ENCODE results near the gene VENTX. TPM values are rescaled to one million over a fixed set of nuclear protein-coding genes. Genes with fewer than 3 reads are reported as not detected.

Gene VENTX
- total and polyA plus RNA-seq, 2 of the 4 experiments (the other 2 are of a cell fraction) = not detected

DNA sequence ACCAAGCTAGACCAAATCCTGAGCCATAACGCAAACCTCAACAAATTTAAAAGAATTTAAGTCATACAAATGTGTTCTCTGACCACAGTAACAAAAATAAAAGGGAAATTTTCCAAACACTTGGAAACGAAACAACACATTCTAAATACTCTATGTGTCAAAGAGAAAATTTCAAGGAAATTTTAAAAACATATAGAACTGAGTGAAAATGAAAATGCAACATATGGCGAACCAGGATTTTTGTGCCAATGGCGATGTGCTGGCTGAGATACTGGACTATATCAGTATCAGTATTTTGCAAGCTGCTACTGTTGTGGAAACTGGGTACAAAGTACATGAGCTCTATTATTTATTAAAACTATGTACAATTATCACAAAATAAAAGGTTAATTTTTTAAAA is 43.5 kb upstream of the VENTX start:
- intact Hi-C loops (cut with micrococcal nuclease) = no loop called here
- in situ Hi-C loops (cut with MboI; ENCODE audit: low sequenced_read_pairs) = no loop called here
- Histone ChIP-seq H2BK20ac (ENCODE audit: low read depth, low read length) (no peak overlapping the region), H3K18ac (ENCODE audit: low read depth, low read length) (no peak overlapping the region), H2AK5ac (ENCODE audit: low read depth, low read length) (no peak overlapping the region), H3K9me1 (ENCODE audit: insufficient read depth, low read length) (no peaks in the 10 kb centered on the region), H4K5ac (ENCODE audit: low read depth, low read length) (no peak overlapping the region), H3K9me3 (ENCODE audit: control insufficient read depth, insufficient read depth, low read length) (peaks cover 4% of the 10 kb centered on the region; the same call in 1 of the 2 replicates), H3K4ac (ENCODE audit: low read depth, low read length) (no peak overlapping the region), H2AFZ (replicated peaks; ENCODE audit: low read length, poor library complexity) (no peak overlapping the region), H3K27me3 (ENCODE audit: control insufficient read depth, insufficient read depth, low read length) (no peaks in the 10 kb centered on the region), H2BK5ac (ENCODE audit: low read depth, low read length, poor library complexity, severe bottlenecking) (no peak overlapping the region), H4K8ac (ENCODE audit: low read depth in 2 of 2, low read length in 2 of 2) (no peak overlapping the region), H2BK15ac (ENCODE audit: low read depth, low read length) (no peak overlapping the region), H3K4me2 (ENCODE audit: low read depth, low read length) (no peak overlapping the region), H3K79me1 (ENCODE audit: low read depth in 1 of 2, low read length in 2 of 2) (no peaks in the 10 kb centered on the region), H3K4me3 (ENCODE audit: insufficient read depth, low read depth, low read length) (no peak overlapping the region), H3K9ac (ENCODE audit: low read depth, low read length) (no peak overlapping the region), H3K4me1 (ENCODE audit: control insufficient read depth, insufficient read depth, low read length) (no peaks in the 10 kb centered on the region), H3K36me3 (ENCODE audit: control insufficient read depth, insufficient read depth, low read length) (no peaks in the 10 kb centered on the region), H4K20me1 (ENCODE audit: insufficient read depth, low read length) (no peaks in the 10 kb centered on the region), H3K14ac (replicated peaks; ENCODE audit: low read depth, low read length) (no peak overlapping the region), H2AK9ac (replicated peaks; ENCODE audit: low read depth, low read length, poor library complexity) (no peak overlapping the region), H2BK120ac (ENCODE audit: low read depth, low read length) (no peak overlapping the region), H3K56ac (ENCODE audit: extremely low read depth, insufficient read depth, low read length) (no peak overlapping the region), H3K23ac (ENCODE audit: low read depth, low read length) (no peak overlapping the region), H3K27ac (ENCODE audit: insufficient read depth, low read length) (no peak overlapping the region), H4K91ac (ENCODE audit: insufficient read depth, low read depth, low read length) (no peak overlapping the region)
- ChIA-PET POLR2A (ENCODE audit: unreplicated experiment) (no interaction called here), CTCF (no interaction called here)
- no peak for ATAC-seq (ENCODE audit: low read depth)
- WGBS, 2 experiments (ENCODE audit: extremely low coverage in 2 of 2, insufficient read length in 1 of 2) = no CpG with 5 or more reads among the region's 4 CpGs
- BruUV-seq (replicated peaks) = no TSS peak
- dilution Hi-C loops (cut with HindIII; ENCODE audit: low sequenced_read_pairs, unreplicated experiment) = no loop called here
- TF ChIP-seq ELK1 (IDR thresholded peaks at IDR 0.05; ENCODE audit: borderline replicate concordance, low read depth, low read length) (no peak), RAD21 (IDR thresholded peaks at IDR 0.05; ENCODE audit: low read length) (no peak), RCOR1 (IDR thresholded peaks at IDR 0.05; ENCODE audit: insufficient replicate concordance, low read length) (no peak), USF2 (IDR thresholded peaks at IDR 0.05; ENCODE audit: low read depth, low read length) (no peak), POLR2A (IDR thresholded peaks at IDR 0.05; ENCODE audit: low read depth, low read length) (no peak), RFX5 (IDR thresholded peaks at IDR 0.05; ENCODE audit: low read depth, low read length) (no peak), MAZ (IDR thresholded peaks at IDR 0.05; ENCODE audit: borderline replicate concordance, low read depth, low read length) (no peak), MAFK (IDR thresholded peaks at IDR 0.05; ENCODE audit: low read depth, low read length) (no peak), NFE2L2 (IDR thresholded peaks at IDR 0.05; ENCODE audit: low read depth, low read length) (no peak), SMC3 (IDR thresholded peaks at IDR 0.05; ENCODE audit: low read depth, low read length) (no peak), BHLHE40 (IDR thresholded peaks at IDR 0.05; ENCODE audit: low read depth, low read length) (no peak), FOS (IDR thresholded peaks at IDR 0.05; ENCODE audit: low read depth, low read length) (no peak), MXI1 (IDR thresholded peaks at IDR 0.05; ENCODE audit: borderline replicate concordance, low read depth, low read length) (no peak), CTCF (conservative IDR thresholded peaks at IDR 0.05; ENCODE audit: low read depth, low read length) (no peak)
- no peak for DNase-seq
